A172 (cell line): ENCODE data around the gene CBLN4. TPM values are rescaled to one million over a fixed set of nuclear protein-coding genes. Genes with fewer than 3 reads are reported as not detected.

ENCODE experiments used
- total RNA-seq: library from RNA; depleted of rRNA; stranded (reverse); fragments of >200 nt; shearing (Covaris generic); gene quantifications from 2 replicates; pipeline ENCODE4 v1.2.3, GENCODE V29; 2014; rRNA removed

The CBLN4 gene
- total RNA-seq, 1 experiment from 2014 or later = not detected

Other genes starting within 250 kb of the CBLN4 start
- gene MC3R, start 243.2 kb upstream of the CBLN4 start, total RNA-seq = not detected in 2 replicates